ENCODE data around the gene SLC49A3. TPM values are rescaled to one million over a fixed set of nuclear protein-coding genes. Genes with fewer than 3 reads are reported as not detected.

Gene SLC49A3
- total and polyA plus RNA-seq, 2 of the 8 experiments (the other 6 are each of a cell fraction or from before 2014, with no cell fraction given) = 5.0 to 8.8 TPM

DNA sequence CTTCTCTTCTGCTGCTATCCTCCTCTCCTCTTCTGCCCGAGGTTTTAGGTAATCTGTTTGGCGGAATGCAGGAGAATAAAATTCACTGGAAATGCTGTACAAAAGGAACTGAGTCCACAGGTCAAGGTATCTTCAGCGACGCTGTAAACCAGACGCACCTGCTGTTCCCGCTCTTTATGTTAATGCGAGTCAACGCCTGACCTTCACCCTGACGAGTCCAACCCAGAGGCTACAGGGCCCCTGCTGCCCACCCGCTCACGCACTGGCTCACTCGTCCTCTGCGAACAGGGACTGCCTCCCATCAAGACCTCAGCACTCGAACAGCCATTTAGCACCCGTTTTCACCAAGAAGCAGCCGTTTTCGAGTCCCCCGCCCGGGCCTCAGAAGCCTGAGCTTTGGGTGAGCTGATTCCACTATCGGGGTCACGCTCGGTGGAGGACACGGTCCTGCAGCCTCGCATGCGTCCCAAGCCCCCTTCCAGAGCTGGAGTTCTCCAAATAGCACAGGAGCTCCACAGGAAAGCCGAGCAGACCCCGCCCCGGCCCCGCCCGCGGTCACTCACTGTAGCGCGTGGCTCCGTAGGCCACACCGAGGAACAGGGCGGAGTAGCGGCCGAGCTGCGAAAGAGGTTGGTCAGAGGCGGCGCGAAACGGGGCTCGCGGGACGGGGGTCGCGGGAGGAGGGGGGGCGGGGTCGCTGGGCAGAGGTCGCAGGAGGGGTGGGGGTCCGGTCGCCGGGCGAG is 15.4 kb downstream of the SLC49A3 start (continued):
- TF ChIP-seq, protein P1, sequence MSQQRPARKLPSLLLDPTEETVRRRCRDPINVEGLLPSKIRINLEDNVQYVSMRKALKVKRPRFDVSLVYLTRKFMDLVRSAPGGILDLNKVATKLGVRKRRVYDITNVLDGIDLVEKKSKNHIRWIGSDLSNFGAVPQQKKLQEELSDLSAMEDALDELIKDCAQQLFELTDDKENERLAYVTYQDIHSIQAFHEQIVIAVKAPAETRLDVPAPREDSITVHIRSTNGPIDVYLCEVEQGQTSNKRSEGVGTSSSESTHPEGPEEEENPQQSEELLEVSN (IDR thresholded peaks at IDR 0.05) = peak; percentile 98
- TF ChIP-seq USF2 (IDR thresholded peaks at IDR 0.05; ENCODE audit: low read length) (no peak), RBBP5 (IDR thresholded peaks at IDR 0.05; ENCODE audit: borderline replicate concordance, low read depth, low read length) (no peak), TAF1 (IDR thresholded peaks at IDR 0.05; ENCODE audit: low read depth, low read length) (peak; percentile 51), MAFK (IDR thresholded peaks at IDR 0.05; ENCODE audit: low read depth, low read length) (no peak), POLR2AphosphoS5 (IDR thresholded peaks at IDR 0.05; ENCODE audit: low read depth, low read length) (peak; percentile 66; the same call in 1 of the 2 replicates), ATF3 (IDR thresholded peaks at IDR 0.05; ENCODE audit: insufficient read depth, low read depth, low read length) (no peak), YY1 (IDR thresholded peaks at IDR 0.05; ENCODE audit: low read depth, low read length) (no peak), SIN3A (conservative IDR thresholded peaks at IDR 0.05 in 1 of 2, IDR thresholded peaks at IDR 0.05 in 1 of 2; ENCODE audit: low read depth in 1 of 2, low read length in 2 of 2) (no peak)
- TF ChIP-seq, protein P2, sequence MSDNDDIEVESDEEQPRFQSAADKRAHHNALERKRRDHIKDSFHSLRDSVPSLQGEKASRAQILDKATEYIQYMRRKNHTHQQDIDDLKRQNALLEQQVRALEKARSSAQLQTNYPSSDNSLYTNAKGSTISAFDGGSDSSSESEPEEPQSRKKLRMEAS (IDR thresholded peaks at IDR 0.05) = peak; percentile 86

All from H1 (cell line).